GM12801 (cell line): Measurements from ENCODE around the gene PATE4.

Source experiments
- TF ChIP-seq, protein P1 (sequence below): IDR thresholded peaks from one replicate; pipeline ENCODE4 v1.5.1; 2011; ENCODE audit warnings: control low read depth; ENCODE audit not compliant: insufficient read length; ENCODE audit errors: extremely low read depth

Gene PATE4, protein sequence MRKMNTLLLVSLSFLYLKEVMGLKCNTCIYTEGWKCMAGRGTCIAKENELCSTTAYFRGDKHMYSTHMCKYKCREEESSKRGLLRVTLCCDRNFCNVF

DNA sequence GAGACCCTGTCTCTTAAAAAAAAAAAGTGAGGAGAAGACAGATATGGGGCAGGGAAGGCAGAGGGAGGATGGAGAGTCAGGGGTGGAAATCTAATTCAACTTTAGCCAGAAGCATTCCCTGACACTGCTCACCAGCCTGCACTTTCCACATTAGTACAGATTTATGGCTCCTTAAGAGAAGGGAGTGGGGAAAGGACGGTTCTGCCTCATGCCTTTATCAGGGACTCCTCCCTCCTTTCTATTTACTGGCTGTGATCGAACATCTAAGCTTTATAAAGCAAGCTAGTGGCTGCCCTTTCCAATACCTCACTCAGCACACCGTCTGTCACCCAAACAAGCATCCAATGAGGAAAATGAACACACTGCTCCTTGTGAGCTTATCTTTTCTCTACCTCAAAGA lies at the start of gene PATE4:
PATE4 (plus strand) TSS at position 301 of the 400 bp plus-strand sequence; CDS start at position 345, 44 bp downstream.
- TF ChIP-seq, protein P1, sequence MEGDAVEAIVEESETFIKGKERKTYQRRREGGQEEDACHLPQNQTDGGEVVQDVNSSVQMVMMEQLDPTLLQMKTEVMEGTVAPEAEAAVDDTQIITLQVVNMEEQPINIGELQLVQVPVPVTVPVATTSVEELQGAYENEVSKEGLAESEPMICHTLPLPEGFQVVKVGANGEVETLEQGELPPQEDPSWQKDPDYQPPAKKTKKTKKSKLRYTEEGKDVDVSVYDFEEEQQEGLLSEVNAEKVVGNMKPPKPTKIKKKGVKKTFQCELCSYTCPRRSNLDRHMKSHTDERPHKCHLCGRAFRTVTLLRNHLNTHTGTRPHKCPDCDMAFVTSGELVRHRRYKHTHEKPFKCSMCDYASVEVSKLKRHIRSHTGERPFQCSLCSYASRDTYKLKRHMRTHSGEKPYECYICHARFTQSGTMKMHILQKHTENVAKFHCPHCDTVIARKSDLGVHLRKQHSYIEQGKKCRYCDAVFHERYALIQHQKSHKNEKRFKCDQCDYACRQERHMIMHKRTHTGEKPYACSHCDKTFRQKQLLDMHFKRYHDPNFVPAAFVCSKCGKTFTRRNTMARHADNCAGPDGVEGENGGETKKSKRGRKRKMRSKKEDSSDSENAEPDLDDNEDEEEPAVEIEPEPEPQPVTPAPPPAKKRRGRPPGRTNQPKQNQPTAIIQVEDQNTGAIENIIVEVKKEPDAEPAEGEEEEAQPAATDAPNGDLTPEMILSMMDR, result no peak

DNA sequence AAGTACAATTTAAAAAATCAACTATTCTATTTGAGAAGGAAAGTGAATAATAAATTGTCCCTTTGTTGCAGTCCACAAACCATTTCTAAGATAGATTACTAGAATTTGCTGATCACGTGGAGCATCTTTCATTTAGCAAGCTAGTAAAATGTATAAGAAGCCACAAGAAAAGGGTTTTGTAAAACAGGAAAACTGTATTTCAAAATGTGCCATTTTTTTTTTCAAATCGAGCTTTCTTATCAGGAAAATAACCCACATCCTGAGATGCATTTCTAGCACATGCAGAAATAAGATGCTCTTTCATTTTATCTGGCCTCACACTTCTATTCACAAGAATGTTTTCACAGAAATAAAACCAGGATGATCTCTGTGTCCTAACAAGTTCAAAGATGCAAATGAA lies 48.4 kb upstream of the PATE4 start:
- TF ChIP-seq, protein P1, result no peak

DNA sequence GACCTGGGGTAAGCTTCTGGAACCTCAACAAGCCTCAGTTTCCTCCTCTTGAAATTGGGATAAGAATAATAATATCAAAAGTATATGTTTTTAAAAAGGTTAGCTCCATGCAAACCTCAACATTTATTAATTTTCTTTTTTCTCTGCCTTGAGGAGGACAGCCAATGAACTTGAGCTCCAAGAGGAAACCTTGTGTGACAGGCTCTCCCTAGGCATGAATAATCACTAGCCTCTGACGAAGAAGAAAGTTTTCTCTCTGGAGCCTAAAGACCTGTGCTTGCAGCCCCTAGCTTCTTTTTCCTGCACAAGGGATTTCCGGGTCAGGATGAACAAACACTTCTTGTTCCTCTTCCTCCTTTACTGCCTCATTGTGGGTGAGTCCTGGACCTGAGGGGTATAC lies 45.3 kb upstream of the PATE4 start, which contains the start of gene PATE3:
PATE3 (plus strand) TSS at position 301 of the 400 bp plus-strand sequence; CDS start at position 326, 25 bp downstream.
- TF ChIP-seq, protein P1, result no peak

DNA sequence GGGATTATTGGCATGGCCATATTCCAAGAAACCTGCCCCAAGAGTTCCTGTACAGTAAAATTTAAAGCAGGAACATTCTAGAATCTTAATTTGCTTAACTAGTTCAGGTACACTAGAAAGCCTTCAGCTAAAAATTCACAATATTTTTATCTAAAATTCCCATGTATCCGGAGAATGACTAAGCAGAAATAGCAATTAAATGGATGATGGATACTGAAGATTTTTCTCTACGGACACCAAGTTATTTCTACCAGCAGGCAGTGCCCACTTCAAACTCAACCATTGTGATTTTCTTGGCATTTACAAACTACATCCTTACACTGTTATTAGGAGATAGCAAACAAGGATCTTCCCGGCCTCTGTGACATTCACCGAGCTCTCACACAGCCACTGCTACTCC lies 42.3 kb upstream of the PATE4 start:
- TF ChIP-seq, protein P1, result no peak

DNA sequence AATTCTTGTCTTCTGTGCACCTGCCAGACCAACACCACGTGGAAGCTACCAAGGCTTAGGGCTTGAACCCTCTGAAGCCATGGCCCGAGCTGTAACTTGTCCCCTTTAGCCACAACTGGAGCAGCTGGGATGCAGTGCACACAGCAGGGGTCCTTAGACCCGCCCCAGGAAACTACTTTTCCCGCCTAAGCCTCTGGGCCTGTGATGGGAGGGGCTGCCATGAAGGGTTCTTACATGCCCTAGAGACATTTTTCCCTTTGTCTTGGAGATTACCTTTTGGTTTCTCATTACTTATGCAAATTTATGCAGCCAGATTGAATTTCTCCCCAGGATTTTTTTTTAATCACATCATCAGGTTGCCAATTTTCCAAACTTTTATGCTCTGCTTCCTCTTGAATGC lies 35.5 kb upstream of the PATE4 start:
- TF ChIP-seq, protein P1, result no peak

DNA sequence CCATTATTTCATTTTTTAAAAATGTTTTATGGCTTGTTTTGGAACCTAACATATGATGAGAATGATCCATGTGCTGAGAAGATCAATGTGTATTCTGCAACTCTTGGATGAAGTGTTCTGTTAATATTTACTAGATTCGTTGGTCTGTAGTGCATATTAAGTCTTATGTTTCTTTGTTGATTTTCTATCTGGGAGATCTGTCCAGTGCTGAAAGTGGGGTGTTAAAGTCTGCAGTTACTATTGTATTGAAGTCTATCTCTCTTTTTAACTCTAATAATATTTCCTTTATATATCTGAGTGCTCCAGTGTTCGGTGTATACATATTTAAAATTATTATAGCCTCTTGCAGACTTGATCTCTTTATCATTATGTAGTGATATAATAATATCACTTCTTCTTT lies 33.3 kb upstream of the PATE4 start:
- TF ChIP-seq, protein P1, result no peak

DNA sequence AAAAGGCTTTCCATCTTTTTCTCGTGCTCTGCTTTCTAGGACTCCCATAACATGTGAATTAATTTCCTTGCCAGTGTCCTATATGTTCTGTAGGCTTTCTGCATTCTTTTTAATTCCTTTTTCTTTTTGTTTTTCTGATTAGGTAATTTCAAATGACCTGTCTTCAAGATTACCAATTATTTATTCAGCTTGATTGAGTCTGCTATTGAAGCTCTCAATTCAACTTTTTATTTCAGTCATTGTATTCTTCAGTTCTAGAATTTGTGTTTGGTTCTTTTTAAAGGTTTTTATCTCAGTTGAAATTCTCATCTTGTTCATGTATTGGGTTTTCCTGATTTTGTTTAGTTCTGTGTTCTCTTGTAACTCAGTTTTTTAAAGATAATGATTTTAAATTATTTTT lies 30.7 kb upstream of the PATE4 start:
- TF ChIP-seq, protein P1, result no peak
